CD8-positive, alpha-beta memory T cell (primary cell): ENCODE data around the gene B9D1. TPM values are rescaled to one million over a fixed set of nuclear protein-coding genes. Genes with fewer than 3 reads are reported as not detected.
A peak's percentile ranks its signal among the peaks of the same experiment; 100 is the strongest.

Source experiments
- CTCF ChIA-PET: fragments of 350-600 bp; sonication (Branson Sonifier 250); formaldehyde crosslinking; loops from one replicate; lab custom pipeline; 2021; ENCODE audit warnings: antibody characterized with exemption; lab: Charles Lee
- POLR2A ChIA-PET: fragments of 350-600 bp; sonication (Branson Sonifier 250); formaldehyde crosslinking; loops from one replicate; lab custom pipeline; 2021; ENCODE audit warnings: antibody characterized with exemption; lab: Charles Lee
- DNase-seq, 5 donors: peaks; one replicate each; pipeline versions ENCODE4 v3.0.0 to v3.0.0-alpha.2; 2020 to 2022; ENCODE audit warnings: mixed read lengths in 1 of 5
- H3K27ac ChIP-seq: one replicate; pipeline ENCODE4 v1.7.0; 2013; ENCODE audit warnings: low read depth, mild to moderate bottlenecking, low read length, moderate library complexity
- H3K27me3 ChIP-seq: 2 replicates; pipeline ENCODE4 v1.7.0; 2013; ENCODE audit warnings: low read length, mild to moderate bottlenecking; ENCODE audit not compliant: insufficient read depth, poor library complexity, severe bottlenecking
- H3K36me3 ChIP-seq: 2 replicates; pipeline ENCODE4 v1.7.0; 2013; ENCODE audit warnings: mild to moderate bottlenecking, low read length, moderate library complexity; ENCODE audit not compliant: insufficient read depth
- H3K4me1 ChIP-seq: 2 replicates; pipeline ENCODE4 v1.7.0; 2013; ENCODE audit warnings: mild to moderate bottlenecking, low read length, moderate library complexity; ENCODE audit not compliant: insufficient read depth
- H3K4me3 ChIP-seq: 2 replicates; pipeline ENCODE4 v1.7.0; 2013; ENCODE audit warnings: mild to moderate bottlenecking, low read length
- H3K9me3 ChIP-seq: 2 replicates; pipeline ENCODE4 v1.7.0; 2013; ENCODE audit warnings: mild to moderate bottlenecking, low read length
- H3K27ac Mint-ChIP-seq, 8 donors: one replicate each; pipeline ENCODE4 v1.8.0; 2020 to 2021; ENCODE audit warnings: mixed read lengths in 8 of 8, mild to moderate bottlenecking in 6 of 8, inconsistent platforms in 3 of 8, moderate library complexity in 3 of 8
- H3K27me3 Mint-ChIP-seq, 2 donors: one replicate each; pipeline ENCODE4 v1.8.0; 2020 to 2021; ENCODE audit warnings: mixed read lengths in 2 of 2, mild to moderate bottlenecking in 1 of 2, moderate library complexity in 1 of 2
- H3K36me3 Mint-ChIP-seq, 3 donors: one replicate each; pipeline ENCODE4 v1.8.0; 2020 to 2021; ENCODE audit warnings: mixed read lengths in 3 of 3, inconsistent platforms in 1 of 3, mild to moderate bottlenecking in 1 of 3
- H3K4me1 Mint-ChIP-seq, 3 donors: one replicate each; pipeline ENCODE4 v1.8.0; 2020 to 2021; ENCODE audit warnings: mixed read lengths in 3 of 3, inconsistent platforms in 1 of 3, mild to moderate bottlenecking in 1 of 3
- H3K4me3 Mint-ChIP-seq, 7 donors: one replicate each; pipeline ENCODE4 v1.8.0; 2020 to 2021; ENCODE audit warnings: mixed read lengths in 7 of 7, mild to moderate bottlenecking in 6 of 7, moderate library complexity in 4 of 7, inconsistent platforms in 2 of 7
- H3K9me3 Mint-ChIP-seq, 5 donors: one replicate each; pipeline ENCODE4 v1.8.0; 2020 to 2022; ENCODE audit warnings: mixed read lengths in 5 of 5, mild to moderate bottlenecking in 3 of 5, moderate library complexity in 2 of 5, inconsistent platforms in 1 of 5
- polyA plus RNA-seq: library from polyadenylated mRNA; unstranded; fragments of 300-500 nt; fragmentation: Illumina TruSeq; gene quantifications from one replicate; pipeline ENCODE4 v1.2.3, GENCODE V29; 2021
- total RNA-seq, 2 experiments: library from RNA; stranded (reverse); gene quantifications; one replicate each; pipeline ENCODE4 v1.2.3, GENCODE V29; 2021

Gene B9D1
- total and polyA plus RNA-seq, 3 experiments from 2014 or later, result 0.67 to 6.8 (median 4.8) TPM

DNA sequence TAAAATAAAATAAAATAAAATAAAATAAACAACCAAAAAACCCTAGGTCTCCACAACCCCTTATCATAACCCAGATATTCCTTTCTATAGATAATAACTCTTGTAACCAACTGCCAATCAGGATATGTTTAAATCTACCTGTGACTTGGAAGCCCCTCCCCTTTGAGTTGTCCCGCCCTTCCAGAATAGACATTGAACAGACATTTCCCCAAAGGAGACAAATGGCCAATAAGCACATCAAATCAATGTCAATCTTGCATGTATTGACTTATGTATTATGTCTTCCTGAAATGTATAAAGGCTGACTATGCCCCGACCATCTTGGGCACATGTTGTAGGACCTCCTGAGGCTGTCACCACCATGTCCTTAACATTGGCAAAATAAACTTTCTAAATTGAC, 14.3 kb upstream of the B9D1 start:
- POLR2A ChIA-PET, result interaction anchor here (1.8 to 2.7 kb wide), 2 partner anchors 14 to 86 kb away, joined by 10 to 18 read pairs; partner anchors contain the start of gene B9D1
- Histone ChIP-seq H3K27me3 (no peaks in the 10 kb centered on the region), H3K9me3 (no peaks in the 10 kb centered on the region), H3K36me3 (peaks cover 8% of the 10 kb centered on the region), H3K27ac (peak overlapping the region; percentile 95), H3K4me1 (peaks cover 21% of the 10 kb centered on the region), H3K4me3 (peak overlapping the region; percentile 100)
- Mint-ChIP-seq H3K36me3 (peaks cover 7 to 33% (median 7%) of the 10 kb centered on the region in 3 donors), H3K4me1 (peaks cover 34 to 38% (median 35%) of the 10 kb centered on the region in 3 donors), H3K27me3 (no peaks in the 10 kb centered on the region), H3K27ac (peak overlapping the region; percentile 92 to 98 (median 96)), H3K9me3 (no peaks in the 10 kb centered on the region), H3K4me3 (peak overlapping the region; percentile 94 to 100 (median 97))
- no peak for DNase-seq
- CTCF ChIA-PET, result interaction anchor here (11.0 kb wide), 1 partner anchor 12 kb away, joined by 118 read pairs; the partner anchor contains the start of gene B9D1

DNA sequence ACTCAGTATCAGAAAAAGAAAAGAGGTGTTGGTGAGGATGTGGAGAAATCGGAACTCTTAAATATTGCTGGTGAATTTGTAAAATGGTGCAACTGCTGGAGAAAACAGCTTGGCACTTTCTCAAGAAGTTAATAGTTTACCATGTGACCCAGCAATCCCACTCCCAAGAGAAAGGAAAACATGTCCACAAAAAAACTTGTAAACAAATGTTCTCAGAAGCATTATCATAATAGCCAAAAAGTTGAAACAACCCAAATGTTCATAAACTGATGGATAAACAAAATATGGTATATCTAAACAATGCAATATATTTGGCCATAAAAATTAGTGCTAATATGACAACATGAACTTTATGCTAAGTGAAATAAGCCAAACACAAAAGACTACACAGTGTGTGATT, 13.2 kb upstream of the B9D1 start:
- POLR2A ChIA-PET, result no interaction called here
- peaks cover 32% of the 10 kb centered on the region for H3K4me1 ChIP-seq

DNA sequence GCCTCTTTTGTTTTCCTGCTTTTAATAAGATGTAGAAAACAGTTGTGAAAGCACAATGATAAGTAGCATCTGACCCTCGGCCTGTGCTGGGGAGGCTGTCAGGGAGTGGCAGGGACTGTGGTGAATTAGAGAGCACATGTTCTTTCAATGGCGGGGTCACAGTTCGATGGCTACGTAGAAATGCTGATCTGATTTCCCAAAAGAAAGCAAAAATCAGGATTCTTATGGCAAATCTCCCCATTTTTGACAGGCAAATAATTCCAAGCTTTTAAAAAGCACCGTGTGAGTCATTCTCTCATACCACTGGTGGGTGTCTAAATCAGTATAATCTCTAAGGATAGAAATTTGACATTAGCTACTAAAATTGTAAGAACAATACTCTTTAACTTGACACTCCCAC, 11.6 kb upstream of the B9D1 start:
- Mint-ChIP-seq H3K36me3 (peaks cover 0 to 9% (median 1%) of the 10 kb centered on the region in 3 donors), H3K27me3 (no peaks in the 10 kb centered on the region), H3K4me3 (no peak overlapping the region), H3K4me1 (peaks cover 58 to 61% (median 60%) of the 10 kb centered on the region in 3 donors), H3K27ac (peak overlapping the region in 1 of 8 donors; percentile 54), H3K9me3 (no peaks in the 10 kb centered on the region)
- Histone ChIP-seq H3K27me3 (no peaks in the 10 kb centered on the region), H3K9me3 (no peaks in the 10 kb centered on the region), H3K4me1 (peaks cover 48% of the 10 kb centered on the region), H3K36me3 (no peaks in the 10 kb centered on the region), H3K4me3 (no peak overlapping the region), H3K27ac (no peak overlapping the region)
- POLR2A ChIA-PET, result no interaction called here
- no peak for DNase-seq
- CTCF ChIA-PET, result interaction anchor here (11.0 kb wide), 1 partner anchor 10 kb away, joined by 118 read pairs; the partner anchor contains the start of gene B9D1

More for the DNA sequence above, 13.2 kb upstream of the B9D1 start:
- Mint-ChIP-seq H3K4me1 (peaks cover 45 to 47% (median 46%) of the 10 kb centered on the region in 3 donors), H3K27ac (peak overlapping the region in 2 of 8 donors; percentile 9 to 73), H3K36me3 (peaks cover 4 to 24% (median 7%) of the 10 kb centered on the region in 3 donors), H3K9me3 (no peaks in the 10 kb centered on the region), H3K27me3 (no peaks in the 10 kb centered on the region), H3K4me3 (peak overlapping the region in 4 of 7 donors; percentile 41 to 55 (median 48))
- CTCF ChIA-PET, result interaction anchor here (11.0 kb wide), 1 partner anchor 11 kb away, joined by 118 read pairs; the partner anchor contains the start of gene B9D1
- Histone ChIP-seq H3K27me3 (no peaks in the 10 kb centered on the region), H3K27ac (no peak overlapping the region), H3K36me3 (peaks cover 8% of the 10 kb centered on the region), H3K4me3 (no peak overlapping the region), H3K9me3 (no peaks in the 10 kb centered on the region)
- DNase-seq, result no peak

DNA sequence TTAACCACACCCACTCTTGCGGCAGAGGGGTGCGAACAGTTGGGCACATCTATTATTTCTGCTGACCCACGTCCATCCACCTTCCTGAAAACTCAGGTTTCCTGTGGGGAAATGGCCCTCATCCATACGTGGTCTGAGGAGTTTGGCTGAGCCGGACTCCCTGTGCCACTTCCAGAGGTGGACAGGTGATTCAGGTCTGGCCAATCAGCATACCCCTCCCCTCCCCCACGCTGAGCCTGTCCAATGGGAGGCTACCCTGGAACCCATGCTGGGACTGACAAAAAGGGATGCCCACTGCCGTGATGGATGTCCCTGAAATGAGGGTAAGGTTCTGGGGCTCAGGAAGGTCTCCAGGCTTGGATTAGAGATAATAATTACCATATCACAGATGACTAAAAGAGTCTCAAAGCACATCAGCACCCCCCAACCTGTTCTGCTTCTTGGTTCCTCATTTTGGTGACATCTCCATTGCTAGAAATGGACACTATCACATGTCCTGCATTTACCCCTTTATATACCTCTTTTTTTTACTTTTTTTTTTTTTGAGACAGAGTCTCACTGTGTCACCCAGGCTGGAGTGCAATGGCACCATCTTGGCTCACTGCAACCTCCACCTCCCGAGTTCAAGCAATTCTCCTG, 10.5 kb upstream of the B9D1 start:
- H3K4me1 Mint-ChIP-seq, result peaks cover 61 to 69% (median 67%) of the 10 kb centered on the region in 3 donors

DNA sequence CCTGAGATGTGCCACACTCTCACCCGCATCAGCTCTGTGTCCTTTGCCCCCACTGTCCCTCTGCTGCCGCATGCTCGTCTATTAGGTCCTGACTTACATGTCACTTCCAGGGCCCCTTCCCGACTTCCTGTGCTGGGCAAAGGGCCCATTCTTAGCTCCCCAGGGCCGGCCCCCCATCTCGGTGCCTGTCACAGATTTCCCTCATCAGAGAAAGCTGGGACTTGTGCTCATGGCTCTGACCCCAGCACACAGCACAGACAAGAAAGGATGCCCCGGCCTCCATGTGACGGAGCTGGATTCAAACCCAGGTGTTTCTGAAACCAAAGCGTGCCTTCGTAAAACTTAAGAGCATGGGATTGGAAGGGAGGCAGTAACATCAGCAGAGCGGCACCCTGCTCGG, 9.9 kb upstream of the B9D1 start:
- H3K27ac ChIP-seq, result no peak overlapping the region

More for the DNA sequence above, 10.5 kb upstream of the B9D1 start:
- H3K36me3 ChIP-seq, result no peaks in the 10 kb centered on the region
- no peaks in the 10 kb centered on the region for H3K27me3 Mint-ChIP-seq
- H3K27me3 ChIP-seq, result no peaks in the 10 kb centered on the region
- no peaks in the 10 kb centered on the region for H3K9me3 ChIP-seq
- DNase-seq, result peak in 1 of 5 donors; percentile 45
- H3K27ac Mint-ChIP-seq, result peak overlapping the region in 2 of 8 donors; percentile 17 to 85
- peaks cover 51% of the 10 kb centered on the region for H3K4me1 ChIP-seq
- POLR2A ChIA-PET, result interaction anchor here (0.7 kb wide), 1 partner anchor 13 kb away, joined by 3 read pairs; no protein-coding TSS in a partner anchor
- H3K4me3 Mint-ChIP-seq, result peak overlapping the region in 2 of 7 donors; percentile 35 to 48
- H3K36me3 Mint-ChIP-seq, result peaks cover 0 to 6% (median 1%) of the 10 kb centered on the region in 3 donors
- H3K27ac ChIP-seq, result no peak overlapping the region
- CTCF ChIA-PET, result interaction anchor here (11.0 kb wide), 1 partner anchor 9 kb away, joined by 118 read pairs; the partner anchor contains the start of gene B9D1
- no peak overlapping the region for H3K4me3 ChIP-seq
- no peaks in the 10 kb centered on the region for H3K9me3 Mint-ChIP-seq

DNA sequence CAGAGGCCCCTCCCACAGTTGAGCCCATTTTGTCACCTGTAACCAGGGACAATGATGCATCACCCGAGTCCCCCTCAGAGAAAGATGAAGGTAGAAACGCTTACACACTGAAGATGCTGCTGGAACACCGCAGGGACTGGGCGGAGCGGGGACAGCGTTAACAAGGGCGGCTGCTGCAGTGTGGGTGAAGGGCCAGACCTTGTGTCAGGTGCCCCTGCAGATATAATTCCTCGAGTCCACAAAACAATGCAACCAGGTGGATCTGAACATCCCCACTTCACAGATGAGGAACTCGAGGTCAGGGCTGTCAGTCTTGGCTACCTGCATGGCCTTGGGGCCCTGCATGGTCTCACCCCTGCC, 9.5 kb upstream of the B9D1 start:
- Mint-ChIP-seq H3K27ac (peak overlapping the region; percentile 32 to 96 (median 82)), H3K4me3 (peak overlapping the region in 5 of 7 donors; percentile 28 to 83 (median 72)), H3K9me3 (no peaks in the 10 kb centered on the region), H3K27me3 (no peaks in the 10 kb centered on the region), H3K36me3 (no peaks in the 10 kb centered on the region), H3K4me1 (peaks cover 54 to 62% (median 61%) of the 10 kb centered on the region in 3 donors)
- POLR2A ChIA-PET, result no interaction called here
- Histone ChIP-seq H3K4me1 (peaks cover 47% of the 10 kb centered on the region), H3K27ac (no peak overlapping the region), H3K4me3 (no peak overlapping the region), H3K9me3 (no peaks in the 10 kb centered on the region), H3K27me3 (no peaks in the 10 kb centered on the region), H3K36me3 (no peaks in the 10 kb centered on the region)
- DNase-seq, result peak in 1 of 5 donors; percentile 35
- CTCF ChIA-PET, result interaction anchor here (3.7 to 11.0 kb wide), 2 partner anchors 8 to 75 kb away, joined by 15 to 118 read pairs; partner anchors contain the start of gene B9D1

More for the DNA sequence above, 9.9 kb upstream of the B9D1 start:
- Histone ChIP-seq H3K4me3 (no peak overlapping the region), H3K27me3 (no peaks in the 10 kb centered on the region), H3K36me3 (no peaks in the 10 kb centered on the region), H3K4me1 (peaks cover 51% of the 10 kb centered on the region), H3K9me3 (no peaks in the 10 kb centered on the region)
- CTCF ChIA-PET, result interaction anchor here (11.0 kb wide), 1 partner anchor 8 kb away, joined by 118 read pairs; the partner anchor contains the start of gene B9D1
- peaks cover 59 to 67% (median 65%) of the 10 kb centered on the region in 3 donors for H3K4me1 Mint-ChIP-seq
- DNase-seq, result peak in 1 of 5 donors; percentile 7
- H3K9me3 Mint-ChIP-seq, result no peaks in the 10 kb centered on the region
- POLR2A ChIA-PET, result no interaction called here
- H3K4me3 Mint-ChIP-seq, result peak overlapping the region in 4 of 7 donors; percentile 48 to 84 (median 78)
- H3K36me3 Mint-ChIP-seq, result peaks cover 0 to 1% (median under 1%) of the 10 kb centered on the region in 3 donors
- H3K27me3 Mint-ChIP-seq, result no peaks in the 10 kb centered on the region
- peak overlapping the region in 4 of 8 donors; percentile 45 to 90 (median 82) for H3K27ac Mint-ChIP-seq

DNA sequence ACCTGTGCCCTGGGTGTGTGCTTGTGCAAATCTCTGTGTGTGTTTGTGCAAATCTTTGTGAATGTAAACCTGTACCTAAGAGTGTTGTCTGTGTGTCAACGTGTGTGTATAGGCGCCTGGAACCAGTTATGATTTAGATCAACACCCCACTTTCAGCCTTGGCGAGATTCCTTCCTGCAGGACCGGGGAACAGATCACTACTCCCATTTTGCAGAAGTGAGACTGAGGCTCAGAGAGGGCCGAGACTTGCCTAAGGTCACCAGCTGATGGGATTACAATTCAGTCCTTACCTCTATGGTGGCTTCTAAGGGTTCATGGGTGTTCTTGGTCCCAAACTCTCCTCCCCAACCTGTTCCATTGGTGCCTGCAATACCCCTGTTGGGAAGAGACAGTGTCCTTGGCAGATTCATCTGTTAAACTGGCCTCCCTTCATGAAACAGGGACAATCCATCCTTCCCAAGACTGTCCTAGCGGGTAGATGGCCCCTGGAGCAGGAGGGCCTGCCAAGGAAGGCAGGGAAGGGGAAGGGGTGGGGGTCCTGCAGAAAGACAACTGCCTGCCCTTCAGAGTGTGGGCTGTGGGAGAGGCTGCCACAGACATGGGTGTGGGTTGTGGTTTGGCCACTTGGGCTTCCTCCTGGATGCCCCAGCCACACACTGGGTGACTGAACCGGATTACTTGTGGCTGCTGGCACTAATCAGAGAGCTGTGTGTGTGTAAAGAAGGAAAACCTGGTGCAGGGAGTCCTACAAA, 8.9 kb upstream of the B9D1 start:
- H3K27ac Mint-ChIP-seq, result peak overlapping the region; percentile 83 to 96 (median 92)
- peak in 2 of 5 donors; percentile 15 to 42 for DNase-seq
- Histone ChIP-seq H3K27me3 (no peaks in the 10 kb centered on the region), H3K36me3 (no peaks in the 10 kb centered on the region), H3K9me3 (no peaks in the 10 kb centered on the region), H3K27ac (no peak overlapping the region), H3K4me1 (peaks cover 44% of the 10 kb centered on the region), H3K4me3 (peak overlapping the region; percentile 3)
- H3K27me3 Mint-ChIP-seq, result no peaks in the 10 kb centered on the region
- no peaks in the 10 kb centered on the region for H3K9me3 Mint-ChIP-seq
- CTCF ChIA-PET, result interaction anchor here (0.7 to 11.0 kb wide), 4 partner anchors 7 to 395 kb away, joined by 3 to 118 read pairs (median 9); partner anchors contain the start of gene B9D1
- POLR2A ChIA-PET, result no interaction called here
- peak overlapping the region; percentile 43 to 85 (median 72) for H3K4me3 Mint-ChIP-seq
- H3K4me1 Mint-ChIP-seq, result peaks cover 51 to 57% (median 57%) of the 10 kb centered on the region in 3 donors
- no peaks in the 10 kb centered on the region for H3K36me3 Mint-ChIP-seq
